Measurements from ENCODE around the gene TRIML2.

DNA sequence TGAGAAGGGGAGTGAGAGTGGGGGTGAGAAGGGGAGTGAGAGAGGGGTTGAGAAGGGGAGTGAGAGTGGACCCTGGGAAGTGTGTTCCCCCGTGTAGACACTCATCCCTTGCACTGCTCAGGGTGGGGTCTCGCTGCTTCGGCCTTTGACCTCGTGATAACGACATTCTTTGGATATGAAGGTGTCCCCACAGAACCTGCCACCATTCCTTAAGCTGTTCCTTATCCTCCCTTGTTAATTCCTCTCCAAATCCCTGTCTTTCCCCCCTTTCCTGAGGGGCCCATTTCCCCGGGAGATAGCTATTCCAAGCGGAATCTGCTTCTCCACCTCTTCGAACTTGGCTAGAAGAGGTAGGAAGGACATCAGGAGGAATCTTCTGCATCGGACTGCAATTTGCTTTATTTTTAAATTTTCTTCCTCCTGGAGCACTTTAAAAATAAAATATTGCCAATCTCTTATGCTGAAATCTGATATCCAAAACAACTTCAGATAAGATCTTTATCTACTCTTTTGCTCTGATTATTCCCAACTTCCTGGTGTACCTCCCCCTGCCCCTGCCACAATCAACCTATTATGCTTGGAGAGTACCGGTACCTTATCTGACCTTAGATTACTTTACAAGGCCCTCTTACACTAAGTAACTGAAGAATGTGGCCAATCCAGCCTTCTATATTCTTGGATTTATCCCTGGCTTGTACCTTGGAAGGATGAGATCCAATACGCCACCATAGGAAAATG, 45.4 kb upstream of the TRIML2 start:
- TF ChIP-seq, protein P1, sequence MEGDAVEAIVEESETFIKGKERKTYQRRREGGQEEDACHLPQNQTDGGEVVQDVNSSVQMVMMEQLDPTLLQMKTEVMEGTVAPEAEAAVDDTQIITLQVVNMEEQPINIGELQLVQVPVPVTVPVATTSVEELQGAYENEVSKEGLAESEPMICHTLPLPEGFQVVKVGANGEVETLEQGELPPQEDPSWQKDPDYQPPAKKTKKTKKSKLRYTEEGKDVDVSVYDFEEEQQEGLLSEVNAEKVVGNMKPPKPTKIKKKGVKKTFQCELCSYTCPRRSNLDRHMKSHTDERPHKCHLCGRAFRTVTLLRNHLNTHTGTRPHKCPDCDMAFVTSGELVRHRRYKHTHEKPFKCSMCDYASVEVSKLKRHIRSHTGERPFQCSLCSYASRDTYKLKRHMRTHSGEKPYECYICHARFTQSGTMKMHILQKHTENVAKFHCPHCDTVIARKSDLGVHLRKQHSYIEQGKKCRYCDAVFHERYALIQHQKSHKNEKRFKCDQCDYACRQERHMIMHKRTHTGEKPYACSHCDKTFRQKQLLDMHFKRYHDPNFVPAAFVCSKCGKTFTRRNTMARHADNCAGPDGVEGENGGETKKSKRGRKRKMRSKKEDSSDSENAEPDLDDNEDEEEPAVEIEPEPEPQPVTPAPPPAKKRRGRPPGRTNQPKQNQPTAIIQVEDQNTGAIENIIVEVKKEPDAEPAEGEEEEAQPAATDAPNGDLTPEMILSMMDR (IDR thresholded peaks at IDR 0.05): no peak
- no peak for TF ChIP-seq POLR2AphosphoS5 (IDR thresholded peaks at IDR 0.05)

All from breast epithelium (tissue), 3 donors.